ENCODE measurements around the gene CNGA2.

Gene CNGA2

DNA sequence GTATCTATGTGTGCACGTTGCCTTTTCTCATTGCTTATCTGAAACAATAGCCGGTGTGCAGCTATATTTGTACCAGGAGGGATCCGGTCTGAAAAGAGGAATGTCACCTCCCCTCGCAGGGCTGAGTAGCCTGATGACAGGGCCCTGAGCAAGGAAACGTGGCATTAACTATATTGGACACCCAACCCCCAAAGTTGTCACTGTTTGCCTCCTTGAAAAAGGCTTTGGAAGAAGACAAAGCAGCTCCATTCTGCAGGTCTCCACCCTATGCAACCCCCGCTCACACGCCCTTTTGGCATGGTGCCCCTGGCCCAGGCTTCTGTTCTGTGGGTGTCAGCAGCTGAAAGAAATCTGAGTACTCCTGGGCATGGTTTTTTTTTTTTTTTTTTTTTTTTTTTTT lies 31.1 kb upstream of the CNGA2 start:
- Histone ChIP-seq H3K27me3 (replicated peaks) (no peaks in the 10 kb centered on the region), H3K4me3 (ENCODE audit: low read depth, low read length) (no peak overlapping the region), H3K36me3 (replicated peaks) (no peaks in the 10 kb centered on the region), H3K27ac (no peak overlapping the region)
- in situ Hi-C loops (cut with HindIII; ENCODE audit: low pct_ligation_motif_present, low sequenced_read_pairs), result no loop called here
- TF ChIP-seq, protein P1, sequence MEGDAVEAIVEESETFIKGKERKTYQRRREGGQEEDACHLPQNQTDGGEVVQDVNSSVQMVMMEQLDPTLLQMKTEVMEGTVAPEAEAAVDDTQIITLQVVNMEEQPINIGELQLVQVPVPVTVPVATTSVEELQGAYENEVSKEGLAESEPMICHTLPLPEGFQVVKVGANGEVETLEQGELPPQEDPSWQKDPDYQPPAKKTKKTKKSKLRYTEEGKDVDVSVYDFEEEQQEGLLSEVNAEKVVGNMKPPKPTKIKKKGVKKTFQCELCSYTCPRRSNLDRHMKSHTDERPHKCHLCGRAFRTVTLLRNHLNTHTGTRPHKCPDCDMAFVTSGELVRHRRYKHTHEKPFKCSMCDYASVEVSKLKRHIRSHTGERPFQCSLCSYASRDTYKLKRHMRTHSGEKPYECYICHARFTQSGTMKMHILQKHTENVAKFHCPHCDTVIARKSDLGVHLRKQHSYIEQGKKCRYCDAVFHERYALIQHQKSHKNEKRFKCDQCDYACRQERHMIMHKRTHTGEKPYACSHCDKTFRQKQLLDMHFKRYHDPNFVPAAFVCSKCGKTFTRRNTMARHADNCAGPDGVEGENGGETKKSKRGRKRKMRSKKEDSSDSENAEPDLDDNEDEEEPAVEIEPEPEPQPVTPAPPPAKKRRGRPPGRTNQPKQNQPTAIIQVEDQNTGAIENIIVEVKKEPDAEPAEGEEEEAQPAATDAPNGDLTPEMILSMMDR (IDR thresholded peaks at IDR 0.05; ENCODE audit: low read depth, low read length, missing control alignments), result no peak
- no peak for DNase-seq

DNA sequence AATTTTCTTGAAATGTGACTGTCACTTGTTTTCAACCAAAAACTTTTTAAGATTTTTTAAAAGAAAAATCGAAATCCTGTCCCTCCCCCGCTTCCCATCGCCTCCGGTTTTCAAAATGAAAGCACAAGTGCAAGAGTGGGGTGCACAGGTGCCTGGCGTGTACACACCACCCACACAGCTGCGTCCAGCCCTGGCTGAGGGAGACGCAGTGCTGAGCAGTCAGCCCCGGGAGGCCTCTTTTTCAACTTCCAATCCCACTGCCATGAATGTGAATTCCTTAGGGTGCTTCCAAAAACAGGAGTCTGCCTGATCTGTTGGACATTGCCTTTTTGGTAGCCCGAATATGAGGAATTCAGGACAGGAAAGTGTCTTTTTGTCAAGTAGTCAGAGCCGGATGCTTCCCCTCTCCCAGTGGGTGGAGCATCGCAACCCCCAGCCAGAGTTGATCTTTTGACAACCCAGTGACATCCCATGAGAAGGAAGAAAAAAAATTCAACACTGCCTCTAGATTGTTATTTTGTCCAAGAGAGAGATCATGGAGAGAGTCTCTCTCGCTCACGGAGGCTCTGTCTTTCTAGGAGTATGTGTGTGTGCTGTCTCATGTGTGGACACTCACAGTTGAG lies 30.4 kb upstream of the CNGA2 start:
- in situ Hi-C loops (cut with HindIII; ENCODE audit: low pct_ligation_motif_present, low sequenced_read_pairs), result no loop called here
- Histone ChIP-seq H3K36me3 (replicated peaks) (no peaks in the 10 kb centered on the region), H3K4me3 (ENCODE audit: low read depth, low read length) (no peak overlapping the region), H3K27ac (no peak overlapping the region), H3K27me3 (replicated peaks) (no peaks in the 10 kb centered on the region)
- TF ChIP-seq, protein P1 (IDR thresholded peaks at IDR 0.05; ENCODE audit: low read depth, low read length, missing control alignments), result no peak
- DNase-seq, result no peak

DNA sequence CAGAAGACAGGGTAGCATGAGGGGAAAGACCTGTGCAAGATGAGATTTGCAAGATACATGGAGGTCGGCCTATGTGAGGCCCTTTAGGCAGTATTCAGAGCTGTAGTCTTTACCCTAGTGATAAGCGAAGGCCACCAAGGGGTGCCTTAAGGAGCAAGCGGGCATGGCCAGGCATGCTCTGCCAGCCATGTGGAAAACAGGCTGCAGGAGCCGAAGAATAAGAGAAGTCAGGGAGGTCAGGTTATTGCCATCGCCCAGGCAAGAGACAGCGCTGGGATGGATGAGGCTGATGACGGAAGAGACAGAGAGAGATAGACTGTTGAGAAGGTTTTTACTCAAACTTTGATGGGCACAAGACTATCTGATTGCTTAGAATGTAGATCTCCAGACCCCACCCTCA lies 25.7 kb upstream of the CNGA2 start:
- DNase-seq, result no peak
- H3K4me3 ChIP-seq (ENCODE audit: low read depth, low read length), result no peak overlapping the region
- in situ Hi-C loops (cut with HindIII; ENCODE audit: low pct_ligation_motif_present, low sequenced_read_pairs), result no loop called here

DNA sequence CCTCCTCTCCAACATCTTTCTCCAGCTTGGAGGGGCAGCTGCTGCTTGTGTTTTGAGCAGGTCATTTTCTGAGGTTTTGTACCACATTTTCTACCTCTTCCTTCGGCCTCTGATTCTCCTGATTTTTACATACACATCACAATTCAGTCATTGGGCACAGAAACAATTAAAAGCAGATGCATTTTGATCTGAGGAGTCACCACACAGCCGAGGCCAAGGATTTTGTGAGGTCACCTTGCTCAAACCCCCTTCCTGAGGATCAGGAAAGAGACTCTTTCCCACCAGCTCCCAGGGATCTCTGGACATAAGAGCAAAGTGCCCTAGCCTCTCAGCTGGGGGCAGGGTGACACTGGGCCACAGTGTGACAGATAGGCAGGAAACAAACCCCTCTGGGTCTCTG lies 24.1 kb upstream of the CNGA2 start:
- no peak overlapping the region for H3K4me3 ChIP-seq (ENCODE audit: low read depth, low read length)
- no peak overlapping the region for H3K27ac ChIP-seq
- no peaks in the 10 kb centered on the region for H3K36me3 ChIP-seq (replicated peaks)
- no peaks in the 10 kb centered on the region for H3K27me3 ChIP-seq (replicated peaks)
- in situ Hi-C loops (cut with HindIII; ENCODE audit: low pct_ligation_motif_present, low sequenced_read_pairs), result no loop called here
- DNase-seq, result no peak
- TF ChIP-seq, protein P1 (IDR thresholded peaks at IDR 0.05; ENCODE audit: low read depth, low read length, missing control alignments), result no peak

More for the DNA sequence above, 25.7 kb upstream of the CNGA2 start:
- Histone ChIP-seq H3K27ac (no peak overlapping the region), H3K36me3 (replicated peaks) (no peaks in the 10 kb centered on the region), H3K27me3 (replicated peaks) (no peaks in the 10 kb centered on the region)
- TF ChIP-seq, protein P1 (IDR thresholded peaks at IDR 0.05; ENCODE audit: low read depth, low read length, missing control alignments), result no peak

DNA sequence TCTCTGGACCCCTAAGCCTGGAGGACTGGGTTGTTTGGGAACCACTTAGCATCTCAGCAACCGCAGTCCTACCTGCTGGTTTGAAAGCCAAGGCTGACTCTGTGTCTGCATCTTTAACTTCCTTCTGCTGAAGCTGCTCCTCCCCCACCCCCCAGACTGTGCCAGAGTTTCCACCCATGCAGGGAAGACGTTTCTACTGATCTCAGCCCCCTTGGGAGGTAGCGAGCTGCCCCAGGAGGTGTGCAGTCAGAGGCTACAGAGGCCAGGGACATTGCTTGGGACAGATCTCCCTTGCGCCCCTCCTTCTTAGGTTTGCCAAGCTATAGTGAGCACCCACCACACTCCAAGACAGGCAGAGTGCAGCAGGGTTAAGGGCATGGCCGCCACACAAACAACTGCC lies 23.4 kb upstream of the CNGA2 start:
- TF ChIP-seq, protein P1 (IDR thresholded peaks at IDR 0.05; ENCODE audit: low read depth, low read length, missing control alignments), result no peak
- no peaks in the 10 kb centered on the region for H3K36me3 ChIP-seq (replicated peaks)
- DNase-seq, result no peak
- no peak overlapping the region for H3K27ac ChIP-seq
- H3K27me3 ChIP-seq (replicated peaks), result no peaks in the 10 kb centered on the region
- in situ Hi-C loops (cut with HindIII; ENCODE audit: low pct_ligation_motif_present, low sequenced_read_pairs), result no loop called here
- H3K4me3 ChIP-seq (ENCODE audit: low read depth, low read length), result no peak overlapping the region

DNA sequence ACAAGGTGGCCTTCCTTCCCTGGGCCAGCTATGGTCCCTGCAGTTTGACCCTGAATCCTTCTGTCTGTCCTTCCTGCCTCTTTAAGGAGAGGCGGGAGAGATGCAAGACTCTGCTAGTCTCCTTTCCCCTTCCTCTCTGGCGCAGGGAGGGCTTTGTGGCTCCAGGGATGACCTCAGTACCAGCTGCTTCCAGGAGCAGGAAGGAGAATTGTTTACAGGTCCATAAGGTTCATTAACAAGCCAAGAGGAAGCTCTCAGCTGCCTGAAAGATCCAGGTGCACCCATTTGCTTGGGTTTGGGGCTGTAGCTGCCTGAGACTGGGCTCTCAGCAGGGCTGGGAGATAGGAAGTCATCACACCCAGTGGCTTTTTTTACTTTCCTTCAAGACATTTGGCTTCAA lies 22.8 kb upstream of the CNGA2 start:
- Histone ChIP-seq H3K27me3 (replicated peaks) (no peaks in the 10 kb centered on the region), H3K27ac (no peak overlapping the region), H3K36me3 (replicated peaks) (no peaks in the 10 kb centered on the region), H3K4me3 (ENCODE audit: low read depth, low read length) (no peak overlapping the region)
- in situ Hi-C loops (cut with HindIII; ENCODE audit: low pct_ligation_motif_present, low sequenced_read_pairs), result no loop called here
- no peak for DNase-seq
- TF ChIP-seq, protein P1 (IDR thresholded peaks at IDR 0.05; ENCODE audit: low read depth, low read length, missing control alignments), result no peak

All from brain microvascular endothelial cell (primary cell).